MG63 (cell line): Measurements from ENCODE around the gene ALOX12. TPM values are rescaled to one million over a fixed set of nuclear protein-coding genes. Genes with fewer than 3 reads are reported as not detected.
"Not testable (repeated sequence)": the region's sequence is repeated elsewhere in the genome, so short reads cannot be mapped to it uniquely, and the experiment has no call there.

ENCODE experiments used
- DNase-seq: peaks from one replicate; pipeline ENCODE4 v3.0.0-alpha.2; 2020
- H3K27me3 ChIP-seq: fragments of 250-450 bp; sonication (Bioruptor Pico); 2 replicates; pipeline ENCODE4 v1.5.1; 2020; ENCODE audit warnings: mild to moderate bottlenecking, moderate library complexity
- H3K36me3 ChIP-seq: fragments of 250-450 bp; sonication (Bioruptor Pico); 2 replicates; pipeline ENCODE4 v1.5.1; 2020; ENCODE audit warnings: mild to moderate bottlenecking, moderate library complexity
- H3K4me3 ChIP-seq: fragments of 250-450 bp; sonication (Bioruptor Pico); 2 replicates; pipeline ENCODE4 v1.5.1; 2020; ENCODE audit warnings: mild to moderate bottlenecking, moderate library complexity
- H3K9me3 ChIP-seq: fragments of 250-450 bp; sonication (Bioruptor Pico); 2 replicates; pipeline ENCODE4 v1.5.1; 2020; ENCODE audit warnings: mild to moderate bottlenecking, moderate library complexity
- total RNA-seq: library from RNA; depleted of rRNA; stranded (reverse); fragments of >200 nt; shearing (Covaris generic); gene quantifications from 2 replicates; pipeline ENCODE4 v1.2.3, GENCODE V29; 2014; ENCODE audit warnings: low replicate concordance

The ALOX12 gene
- total RNA-seq, 1 experiment from 2014 or later, result not detected

GRCh38 chr17:7029096-7029495 is 33.2 kb downstream of the ALOX12 start:
- Histone ChIP-seq H3K9me3 (no peaks in the 10 kb centered on the region), H3K27me3 (no peaks in the 10 kb centered on the region), H3K4me3 (no peak overlapping the region), H3K36me3 (no peaks in the 10 kb centered on the region)
- DNase-seq, result no peak

DNA sequence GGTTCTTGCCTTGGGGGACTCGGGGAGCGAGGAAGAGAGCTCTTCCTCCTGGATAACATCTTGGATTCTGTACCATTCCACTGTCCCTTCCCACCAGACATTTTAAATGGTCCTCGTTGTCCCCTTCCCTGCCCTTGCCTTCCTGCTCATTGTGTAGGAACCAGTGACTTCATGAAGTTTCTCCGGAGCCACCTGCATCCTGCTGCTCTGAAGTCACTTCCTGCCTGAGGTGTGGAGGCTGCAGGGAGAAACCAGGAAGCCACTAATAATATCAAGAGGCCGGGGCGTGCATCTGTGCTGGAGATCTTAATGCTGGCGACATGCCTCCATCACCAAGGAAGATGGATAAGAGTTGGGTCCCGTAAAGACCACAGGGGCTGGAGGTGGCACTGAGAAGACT is 33.8 kb downstream of the ALOX12 start:
- Histone ChIP-seq H3K9me3 (no peaks in the 10 kb centered on the region), H3K4me3 (no peak overlapping the region), H3K27me3 (no peaks in the 10 kb centered on the region), H3K36me3 (no peaks in the 10 kb centered on the region)
- no peak for DNase-seq

- Histone ChIP-seq H3K9me3 (no peaks in the 10 kb centered on the region), H3K36me3 (no peaks in the 10 kb centered on the region), H3K27me3 (no peaks in the 10 kb centered on the region), H3K4me3 (peak overlapping the region; percentile 61)
- no peak for DNase-seq
Observed at GRCh38 chr17:7034955-7035590, 39.2 kb downstream of the ALOX12 start.

DNA sequence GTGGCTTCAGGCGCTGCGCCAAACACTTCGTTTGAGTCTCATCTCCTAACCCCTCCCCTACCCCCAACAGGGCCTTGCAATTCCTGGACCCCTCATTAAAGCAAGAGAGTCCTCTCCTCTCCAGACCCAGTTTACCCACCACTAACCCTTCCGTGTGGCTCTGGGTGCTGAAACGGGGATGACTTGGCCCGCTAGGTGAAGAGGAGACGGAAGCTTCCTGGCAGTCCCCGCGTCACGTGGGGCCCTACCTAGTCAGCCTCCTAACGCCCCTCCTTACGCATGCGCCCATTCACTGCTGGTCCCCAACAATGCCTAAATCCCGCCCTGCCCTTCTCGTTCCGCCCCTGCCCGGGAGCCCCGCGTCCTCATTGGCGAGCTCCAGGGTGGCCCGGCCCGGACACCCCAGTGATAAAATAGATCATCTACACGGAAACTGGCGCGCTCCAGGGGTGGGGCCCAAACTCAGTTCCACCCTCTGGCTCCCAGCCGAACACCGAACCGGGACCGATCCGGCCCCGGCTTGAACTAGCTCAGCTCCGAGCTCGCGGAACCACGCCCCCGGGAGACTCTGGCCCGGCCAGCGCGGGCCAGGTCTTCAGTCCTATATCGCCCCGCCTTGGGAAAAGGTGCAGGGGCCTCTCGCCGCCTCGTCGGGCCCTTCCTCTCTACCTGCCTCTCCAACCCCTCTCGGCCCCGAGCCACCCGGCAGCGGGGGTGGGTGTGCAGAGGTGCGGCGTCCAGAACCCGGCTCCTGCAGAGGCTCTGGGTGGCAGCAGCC is 39.9 kb downstream of the ALOX12 start, which contains the start of gene SLC16A13:
Gene SLC16A13 (plus strand): TSS at position 425 of the 778 bp plus-strand sequence. CDS start 368 bp downstream, outside the sequence.
- Histone ChIP-seq H3K9me3 (no peaks in the 10 kb centered on the region), H3K27me3 (no peaks in the 10 kb centered on the region), H3K4me3 (peak within 1 kb of the TSS; percentile 61), H3K36me3 (no peaks in the 10 kb centered on the region)
- DNase-seq, result peak; percentile 93

GRCh38 chr17:7038025-7038862 is 42.4 kb downstream of the ALOX12 start:
- Histone ChIP-seq H3K4me3 (no peak overlapping the region), H3K27me3 (no peaks in the 10 kb centered on the region), H3K9me3 (no peaks in the 10 kb centered on the region), H3K36me3 (no peaks in the 10 kb centered on the region)
- DNase-seq, result no peak

DNA sequence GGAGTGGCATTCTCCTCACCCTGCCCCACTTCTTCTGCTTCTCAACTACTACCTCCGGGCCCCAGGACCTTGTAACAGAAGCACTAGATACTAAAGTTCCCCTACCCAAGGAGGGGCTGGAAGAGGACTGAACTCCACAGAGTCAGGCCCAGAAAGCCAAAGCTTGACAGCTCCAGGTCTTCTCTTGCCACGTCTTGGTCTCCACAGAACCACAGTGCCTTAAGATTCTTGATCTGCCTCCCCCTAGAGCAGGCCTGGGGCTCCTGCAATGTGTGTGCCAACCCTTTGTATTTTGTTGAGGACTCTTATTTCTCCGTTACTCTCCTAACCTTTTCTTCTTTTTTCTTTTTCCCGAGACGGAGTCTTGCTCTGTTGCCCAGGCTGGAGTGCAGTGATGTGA is 44.0 kb downstream of the ALOX12 start:
- no peak for DNase-seq
- Histone ChIP-seq H3K36me3 (no peaks in the 10 kb centered on the region), H3K4me3 (no peak overlapping the region), H3K27me3 (no peaks in the 10 kb centered on the region), H3K9me3 (no peaks in the 10 kb centered on the region)

DNA sequence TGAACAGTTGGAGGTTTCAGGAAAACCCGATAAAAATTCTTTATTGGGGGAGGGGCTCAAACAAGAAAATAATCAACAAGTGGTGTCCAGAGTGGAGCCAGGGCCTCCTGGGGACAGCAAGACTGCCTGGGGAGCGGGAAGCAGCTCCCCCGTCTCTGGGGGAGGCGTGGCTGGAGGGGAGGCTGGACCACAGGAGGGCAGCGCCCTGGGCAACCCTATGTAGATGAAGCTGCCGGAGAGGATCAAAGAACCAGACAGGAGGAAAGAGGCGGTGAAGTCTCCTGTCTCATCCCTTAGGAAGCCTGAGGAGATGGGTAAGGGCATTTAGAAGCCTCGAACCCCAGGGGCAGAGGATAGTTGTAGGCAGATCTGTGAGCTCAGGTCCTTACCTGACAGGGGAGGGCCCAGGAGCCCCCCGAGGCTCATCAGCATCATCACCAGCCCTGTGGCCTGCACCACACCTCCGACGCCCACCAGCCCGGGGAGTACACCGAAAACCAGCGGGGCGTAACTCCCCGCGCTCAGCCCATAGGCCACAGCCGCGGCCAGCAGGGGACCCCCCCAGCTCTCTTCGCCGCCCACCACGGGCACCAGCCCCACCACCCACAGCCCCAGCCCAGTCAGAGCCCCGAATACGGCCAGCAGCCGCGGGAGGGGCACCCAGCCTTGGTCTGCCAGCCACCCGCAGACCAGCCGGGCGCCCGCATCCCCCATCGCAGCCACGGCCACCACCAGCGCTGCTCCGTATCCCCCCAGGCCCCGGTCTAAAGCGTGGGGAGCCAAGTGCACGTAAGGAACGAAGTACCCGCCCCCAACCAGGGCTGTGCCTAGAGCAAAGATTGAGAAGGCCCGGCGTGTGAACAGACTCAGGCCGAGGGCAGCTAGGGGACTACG is 46.0 kb downstream of the ALOX12 start:
- no peaks in the 10 kb centered on the region for H3K27me3 ChIP-seq
- no peaks in the 10 kb centered on the region for H3K9me3 ChIP-seq
- DNase-seq, result no peak
- no peak overlapping the region for H3K4me3 ChIP-seq
- H3K36me3 ChIP-seq, result no peaks in the 10 kb centered on the region

- H3K4me3 ChIP-seq, result no peak overlapping the region
- H3K36me3 ChIP-seq, result no peaks in the 10 kb centered on the region
- no peaks in the 10 kb centered on the region for H3K27me3 ChIP-seq
- no peaks in the 10 kb centered on the region for H3K9me3 ChIP-seq
- DNase-seq, result no peak
Observed at GRCh38 chr17:7042501-7043181, 46.8 kb downstream of the ALOX12 start.

GRCh38 chr17:7043182-7043496 is 47.3 kb downstream of the ALOX12 start:
- DNase-seq, result no peak
- no peaks in the 10 kb centered on the region for H3K9me3 ChIP-seq
- H3K4me3 ChIP-seq, result no peak overlapping the region
- no peaks in the 10 kb centered on the region for H3K27me3 ChIP-seq
- no peaks in the 10 kb centered on the region for H3K36me3 ChIP-seq

DNA sequence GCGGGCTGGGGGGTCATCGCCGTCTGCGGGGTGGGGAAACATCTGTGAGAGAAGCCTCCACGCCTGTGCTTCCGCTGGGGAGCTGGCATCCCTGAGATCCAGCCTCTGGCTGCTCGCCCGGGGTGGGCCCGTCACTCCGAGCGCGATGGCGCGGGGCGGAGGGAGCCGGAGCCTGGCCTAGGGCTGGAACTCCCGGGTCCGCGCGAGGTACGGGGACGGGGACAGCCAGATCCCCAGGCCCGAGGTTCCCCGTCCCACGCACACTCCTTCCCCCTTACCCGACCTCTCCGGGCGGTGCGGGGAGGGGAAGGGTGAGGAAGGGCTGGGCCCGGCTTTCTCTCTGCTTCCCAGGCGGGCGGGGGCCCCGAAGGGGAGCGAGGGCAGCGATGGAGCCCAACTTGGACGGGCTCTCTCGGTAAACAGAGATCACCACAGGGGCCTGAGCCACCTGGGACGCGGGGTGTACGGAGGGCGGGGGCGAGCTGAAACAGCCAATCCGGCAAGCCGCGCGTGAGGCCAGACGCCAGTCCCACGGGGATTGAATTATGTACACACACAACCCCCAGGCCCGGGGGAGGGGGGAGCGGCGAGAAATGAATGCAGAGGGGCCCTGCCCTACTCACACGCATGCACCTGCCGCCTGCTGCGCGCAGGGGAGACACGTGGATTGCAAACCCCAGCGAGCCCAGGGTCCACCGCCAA is 47.8 kb downstream of the ALOX12 start, which contains the start of gene SLC16A11:
Gene SLC16A11 (minus strand): TSS at position 596 of the 702 bp plus-strand sequence. CDS start 579 bp downstream, at position 17.
- no peaks in the 10 kb centered on the region for H3K36me3 ChIP-seq
- no peaks in the 10 kb centered on the region for H3K9me3 ChIP-seq
- no peak within 1 kb of the TSS for H3K4me3 ChIP-seq
- H3K27me3 ChIP-seq, result no peaks in the 10 kb centered on the region
- no peak for DNase-seq

GRCh38 chr17:7045492-7046126 is 49.8 kb downstream of the ALOX12 start:
- no peak for DNase-seq
- Histone ChIP-seq H3K4me3 (no peak overlapping the region), H3K36me3 (no peaks in the 10 kb centered on the region), H3K27me3 (no peaks in the 10 kb centered on the region), H3K9me3 (no peaks in the 10 kb centered on the region)

DNA sequence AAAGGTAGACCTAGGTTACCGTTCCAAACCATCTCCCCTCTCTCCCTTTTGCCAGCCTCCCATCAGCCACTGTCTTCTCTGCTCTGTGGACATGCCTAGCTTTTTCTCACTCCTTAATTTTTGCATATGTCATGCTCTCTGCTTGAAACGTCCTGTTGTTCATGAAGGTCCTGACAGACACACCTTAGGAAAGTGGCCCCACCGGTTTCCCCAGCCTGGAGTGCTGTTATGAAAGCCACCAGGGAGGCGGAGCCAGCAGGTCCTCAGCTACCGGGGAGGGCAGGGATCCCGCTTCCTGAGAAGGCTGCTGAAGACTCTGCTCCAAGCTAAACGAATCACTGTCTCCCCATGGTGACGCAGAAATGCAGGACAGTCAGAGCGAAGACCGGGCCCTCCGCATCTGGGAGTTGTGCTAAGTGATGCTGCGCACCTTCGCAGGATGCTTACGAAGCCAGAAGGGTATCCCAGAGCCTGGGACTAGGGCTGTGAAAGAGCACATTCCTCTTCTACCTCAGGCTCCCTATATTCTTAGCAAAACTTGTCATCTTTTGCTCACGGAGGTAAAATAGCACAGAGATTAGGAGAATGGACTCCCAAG is 50.4 kb downstream of the ALOX12 start:
- H3K4me3 ChIP-seq, result no peak overlapping the region
- no peaks in the 10 kb centered on the region for H3K9me3 ChIP-seq
- H3K27me3 ChIP-seq, result no peaks in the 10 kb centered on the region
- no peaks in the 10 kb centered on the region for H3K36me3 ChIP-seq
- no peak for DNase-seq

- not testable (repeated sequence) for DNase-seq, H3K4me3 ChIP-seq, H3K36me3 ChIP-seq, H3K27me3 ChIP-seq, H3K9me3 ChIP-seq
Observed at GRCh38 chr17:7046725-7047397, 51.0 kb downstream of the ALOX12 start.

DNA sequence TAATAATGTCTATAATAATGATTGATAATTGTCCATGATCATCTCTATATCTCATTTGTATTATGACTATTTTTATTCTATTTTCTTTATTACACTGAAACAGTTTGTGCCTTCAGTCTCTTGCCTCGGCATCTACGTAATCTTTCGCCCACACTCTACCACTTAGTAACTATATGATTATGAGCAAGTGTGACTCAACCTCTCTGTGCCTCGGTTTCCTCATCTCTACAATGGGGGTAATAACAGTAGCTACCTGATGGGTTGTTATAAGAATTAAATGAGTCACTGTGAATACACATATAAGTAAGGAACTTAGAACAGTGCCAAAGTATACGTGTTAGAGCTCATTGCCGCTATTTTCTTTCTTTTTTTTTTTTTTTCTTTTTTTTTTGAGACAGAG is 51.7 kb downstream of the ALOX12 start:
- DNase-seq, result no peak
- Histone ChIP-seq H3K4me3 (no peak overlapping the region), H3K27me3 (no peaks in the 10 kb centered on the region), H3K36me3 (no peaks in the 10 kb centered on the region), H3K9me3 (no peaks in the 10 kb centered on the region)
